HFFc6 (cell line): ENCODE results near the gene COQ8B. TPM values are rescaled to one million over a fixed set of nuclear protein-coding genes. Genes with fewer than 3 reads are reported as not detected.

Source experiments
- DNase-seq: peaks from one replicate; pipeline ENCODE4 v3.0.0-alpha.2; 2018
- H3K27ac Mint-ChIP-seq: 2 replicates; pipeline ENCODE4 v1.8.0; 2020; ENCODE audit warnings: mild to moderate bottlenecking, mixed read lengths
- H3K27me3 Mint-ChIP-seq: 2 replicates; pipeline ENCODE4 v1.8.0; 2021; ENCODE audit warnings: mild to moderate bottlenecking, moderate library complexity, mixed read lengths; ENCODE audit not compliant: insufficient read depth
- H3K36me3 Mint-ChIP-seq: 2 replicates; pipeline ENCODE4 v1.8.0; 2021; ENCODE audit warnings: low read depth, mixed read lengths
- H3K4me1 Mint-ChIP-seq: 2 replicates; pipeline ENCODE4 v1.8.0; 2020; ENCODE audit warnings: low read depth, mixed read lengths
- H3K4me3 Mint-ChIP-seq: 2 replicates; pipeline ENCODE4 v1.8.0; 2020; ENCODE audit warnings: mild to moderate bottlenecking, moderate library complexity, mixed read lengths
- H3K9me3 Mint-ChIP-seq: 2 replicates; pipeline ENCODE4 v1.8.0; 2020; ENCODE audit warnings: mild to moderate bottlenecking, mixed read lengths
- CTCF ChIP-seq: fragments of 200-600 bp; sonication (generic); IDR thresholded peaks from 2 replicates; pipeline ENCODE4 v1.5.0; 2021; ENCODE audit warnings: antibody characterized with exemption, mild to moderate bottlenecking
- total RNA-seq, 6 experiments: library from RNA; stranded (reverse); fragmentation: NEBNext Ultra II Directional; extraction: Animal tissue kit (Norgen Biotek cat#: 25700); gene quantifications; 2 replicates in 1 of 6; 3 replicates in 5 of 6; pipeline ENCODE4 v1.2.3, GENCODE V29; 2021

COQ8B gene
- total RNA-seq, 6 experiments from 2014 or later: 19.8 to 28.6 (median 23.6) TPM

DNA sequence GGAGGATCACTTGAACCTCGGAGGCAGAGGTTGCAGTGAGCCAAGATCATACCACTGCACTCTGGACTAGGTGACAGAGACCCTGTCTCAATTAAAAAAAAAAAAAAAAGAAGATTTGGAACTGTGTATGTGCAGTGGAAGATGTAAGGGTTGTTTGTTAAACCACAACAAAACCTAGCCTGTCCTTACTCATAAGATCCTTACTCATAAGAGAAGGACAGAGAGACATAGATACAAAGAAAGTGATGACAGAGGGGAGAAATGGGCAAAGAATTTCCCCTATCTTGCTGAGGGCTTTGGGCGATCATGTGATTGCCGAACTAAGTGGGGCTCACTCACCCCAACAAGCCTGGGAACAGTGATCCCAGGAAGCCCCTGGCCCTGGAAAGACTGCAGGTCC lies 8.2 kb upstream of the COQ8B start:
- no peak for TF ChIP-seq CTCF
- Mint-ChIP-seq H3K36me3 (peaks cover 26% of the 10 kb centered on the region), H3K27me3 (peaks cover 2% of the 10 kb centered on the region; the same call in 1 of the 2 replicates), H3K9me3 (no peaks in the 10 kb centered on the region), H3K27ac (no peak overlapping the region), H3K4me1 (peaks cover 38% of the 10 kb centered on the region), H3K4me3 (no peak overlapping the region)
- no peak for DNase-seq

GRCh38 chr19:40724315-40724714 lies 7.6 kb upstream of the COQ8B start:
- H3K27ac Mint-ChIP-seq: no peak overlapping the region
- peaks cover 26% of the 10 kb centered on the region for H3K36me3 Mint-ChIP-seq
- TF ChIP-seq CTCF: no peak
- H3K4me3 Mint-ChIP-seq: no peak overlapping the region
- H3K27me3 Mint-ChIP-seq: peaks cover 2% of the 10 kb centered on the region; the same call in 1 of the 2 replicates
- H3K9me3 Mint-ChIP-seq: no peaks in the 10 kb centered on the region
- H3K4me1 Mint-ChIP-seq: peaks cover 43% of the 10 kb centered on the region
- DNase-seq: no peak

- Mint-ChIP-seq H3K4me3 (no peak overlapping the region), H3K27ac (no peak overlapping the region), H3K9me3 (no peaks in the 10 kb centered on the region), H3K4me1 (peaks cover 44% of the 10 kb centered on the region), H3K36me3 (peaks cover 26% of the 10 kb centered on the region), H3K27me3 (peaks cover 2% of the 10 kb centered on the region; the same call in 1 of the 2 replicates)
- no peak for DNase-seq
- TF ChIP-seq CTCF: no peak
These were observed 7.1 kb upstream of the COQ8B start for GRCh38 chr19:40723661-40724254.

- Mint-ChIP-seq H3K4me3 (peak overlapping the region; percentile 73), H3K27me3 (peaks cover 2% of the 10 kb centered on the region), H3K36me3 (peaks cover 26% of the 10 kb centered on the region; the same call in 1 of the 2 replicates), H3K27ac (peak overlapping the region; percentile 82), H3K9me3 (no peaks in the 10 kb centered on the region), H3K4me1 (peaks cover 50% of the 10 kb centered on the region)
- peak; percentile 47 for DNase-seq
- TF ChIP-seq CTCF: no peak
These were observed 5.4 kb upstream of the COQ8B start for GRCh38 chr19:40721936-40722661.

DNA sequence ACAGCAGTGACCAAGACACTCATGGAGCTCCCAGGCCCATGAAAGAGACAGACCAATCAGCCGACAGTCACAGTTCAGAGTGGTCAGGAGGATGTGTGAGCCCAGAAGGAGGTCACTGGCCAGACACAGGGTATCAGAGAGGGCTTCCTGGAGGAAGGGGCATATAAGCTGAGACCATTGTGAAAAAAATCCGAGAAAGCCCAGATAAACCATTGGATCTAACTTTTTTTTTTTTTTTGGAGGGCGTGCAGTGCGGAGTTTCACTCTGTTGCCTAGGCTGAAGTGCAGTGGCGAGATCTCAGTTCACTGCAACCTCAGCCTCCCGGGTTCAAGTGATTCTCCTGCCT lies 4.4 kb upstream of the COQ8B start:
- Mint-ChIP-seq H3K27ac (peak overlapping the region; percentile 80), H3K9me3 (no peaks in the 10 kb centered on the region), H3K4me3 (peak overlapping the region; percentile 97), H3K36me3 (peaks cover 26% of the 10 kb centered on the region; the same call in 1 of the 2 replicates), H3K27me3 (peaks cover 2% of the 10 kb centered on the region), H3K4me1 (peaks cover 54% of the 10 kb centered on the region)
- TF ChIP-seq CTCF: no peak
- DNase-seq: no peak
